Activated CD4-positive, alpha-beta T cell treated with anti-CD3 and anti-CD28 coated beads for 36 hours (primary cell): ENCODE results near the gene NSMCE3. TPM values are rescaled to one million over a fixed set of nuclear protein-coding genes. Genes with fewer than 3 reads are reported as not detected.

Source experiments
- ATAC-seq: fragments of 200-7000 bp; cut with Tn5 transposase; one replicate; pipeline ENCODE4 v1.10.0; 2021; ENCODE audit warnings: mild to moderate bottlenecking, moderate library complexity
- CTCF ChIA-PET: fragments of 350-600 bp; sonication (Branson Sonifier 250); formaldehyde crosslinking; loops from one replicate; lab custom pipeline; 2021; ENCODE audit warnings: antibody characterized with exemption; lab: Charles Lee
- POLR2A ChIA-PET: fragments of 350-600 bp; sonication (Branson Sonifier 250); formaldehyde crosslinking; loops from one replicate; lab custom pipeline; 2021; ENCODE audit warnings: antibody characterized with exemption, inconsistent platforms; lab: Charles Lee
- DNase-seq: peaks from one replicate; pipeline ENCODE4 v3.0.0-alpha.2; 2020
- H3K27ac Mint-ChIP-seq: one replicate; pipeline ENCODE4 v1.8.0; 2021; ENCODE audit warnings: mixed read lengths
- H3K27me3 Mint-ChIP-seq: one replicate; pipeline ENCODE4 v1.8.0; 2021; ENCODE audit warnings: mixed read lengths
- H3K36me3 Mint-ChIP-seq: one replicate; pipeline ENCODE4 v1.8.0; 2021; ENCODE audit warnings: low read depth, mixed read lengths
- H3K4me1 Mint-ChIP-seq: one replicate; pipeline ENCODE4 v1.8.0; 2021; ENCODE audit warnings: mixed read lengths
- H3K4me3 Mint-ChIP-seq: one replicate; pipeline ENCODE4 v1.8.0; 2021; ENCODE audit warnings: mild to moderate bottlenecking, moderate library complexity, mixed read lengths
- H3K9me3 Mint-ChIP-seq: one replicate; pipeline ENCODE4 v1.8.0; 2021; ENCODE audit warnings: low read depth, mixed read lengths
- intact Hi-C, 2 experiments: fragments of 100-400 bp; cut with DNase I in 1 of 2; cut with micrococcal nuclease in 1 of 2; formaldehyde crosslinking; loops; one replicate each; pipeline versions ENCODE4 v1.14.2 to v1.15.1; 2022 to 2024; cut with DNase I, micrococcal nuclease
- total RNA-seq, 2 experiments: library from RNA; stranded (reverse); gene quantifications; one replicate each; pipeline ENCODE4 v1.2.3, GENCODE V29; 2021

The NSMCE3 gene
- total RNA-seq, 2 experiments from 2014 or later: 8.0 to 8.3 TPM

GRCh38 chr15:29220852-29221251 lies 48.8 kb downstream of the NSMCE3 start:
- CTCF ChIA-PET: no interaction called here
- Mint-ChIP-seq H3K9me3 (no peaks in the 10 kb centered on the region), H3K27ac (no peak overlapping the region), H3K36me3 (no peaks in the 10 kb centered on the region), H3K27me3 (peaks cover 17% of the 10 kb centered on the region), H3K4me3 (no peak overlapping the region), H3K4me1 (no peaks in the 10 kb centered on the region)
- DNase-seq (no peak), ATAC-seq (no peak)
- intact Hi-C loops: no loop called here
- POLR2A ChIA-PET: no interaction called here

- Mint-ChIP-seq H3K27ac (no peak overlapping the region), H3K36me3 (no peaks in the 10 kb centered on the region), H3K4me1 (no peaks in the 10 kb centered on the region), H3K27me3 (peaks cover 11% of the 10 kb centered on the region), H3K9me3 (no peaks in the 10 kb centered on the region), H3K4me3 (no peak overlapping the region)
- POLR2A ChIA-PET: no interaction called here
- DNase-seq (no peak), ATAC-seq (no peak)
- intact Hi-C loops: no loop called here
- CTCF ChIA-PET: no interaction called here
Measured at GRCh38 chr15:29216955-29217354, 52.7 kb downstream of the NSMCE3 start.
